Kasumi-1 (cell line): ENCODE measurements around the gene TRIM47.

Experiments
- DNase-seq, 2 experiments: peaks; one replicate each; lab custom pipeline; 2025; lab: John Stamatoyannopoulos, UW

The TRIM47 gene

GRCh38 chr17:75908201-75908600, 29.8 kb upstream of the TRIM47 start:
- DNase-seq = no peak

DNA sequence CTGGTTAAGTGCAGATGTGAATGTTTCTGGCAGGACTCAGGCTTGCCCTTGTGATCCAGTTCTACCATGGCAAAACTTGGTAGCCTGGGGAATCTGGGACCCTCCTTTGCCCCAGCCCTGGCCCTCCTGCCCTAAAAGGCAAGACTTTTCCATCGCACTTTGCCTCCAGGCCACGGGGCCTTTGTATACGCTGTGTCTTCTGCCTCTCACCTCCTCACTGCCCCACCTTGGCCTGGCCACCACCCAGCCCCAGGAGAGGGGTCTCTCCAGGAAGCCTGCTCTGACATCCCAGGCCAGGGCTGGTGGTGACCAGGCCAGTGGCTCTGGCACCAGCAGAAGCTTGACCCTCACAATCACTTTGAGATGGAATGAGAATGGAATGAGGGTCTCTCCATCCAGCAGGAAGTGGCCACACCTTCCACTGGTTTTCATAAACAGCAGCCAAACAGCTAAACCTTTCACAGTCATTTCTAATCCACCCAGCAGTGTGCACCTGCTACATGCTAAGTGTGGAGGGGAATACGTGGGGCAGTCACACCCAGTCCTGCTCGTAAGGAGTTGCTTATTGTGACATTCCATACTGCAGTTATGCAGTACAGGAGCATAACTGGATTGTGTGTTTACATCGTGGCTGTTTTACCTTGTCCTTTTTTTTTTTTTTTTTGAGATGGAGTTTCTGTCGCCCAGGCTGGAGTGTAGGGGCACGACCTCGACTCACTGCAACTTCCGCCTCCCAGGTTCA, 27.9 kb upstream of the TRIM47 start:
- DNase-seq = no peak

- peak; percentile 97 for DNase-seq
These were observed 26.6 kb upstream of the TRIM47 start, which contains the start of gene MRPL38 for GRCh38 chr17:75904749-75905521. Gene MRPL38, minus strand, starts transcription at chr17:75904884. Its CDS starts 9 bp downstream, at chr17:75904875.

- no peak for DNase-seq
These were observed 24.0 kb upstream of the TRIM47 start for GRCh38 chr17:75902406-75902805.

DNA sequence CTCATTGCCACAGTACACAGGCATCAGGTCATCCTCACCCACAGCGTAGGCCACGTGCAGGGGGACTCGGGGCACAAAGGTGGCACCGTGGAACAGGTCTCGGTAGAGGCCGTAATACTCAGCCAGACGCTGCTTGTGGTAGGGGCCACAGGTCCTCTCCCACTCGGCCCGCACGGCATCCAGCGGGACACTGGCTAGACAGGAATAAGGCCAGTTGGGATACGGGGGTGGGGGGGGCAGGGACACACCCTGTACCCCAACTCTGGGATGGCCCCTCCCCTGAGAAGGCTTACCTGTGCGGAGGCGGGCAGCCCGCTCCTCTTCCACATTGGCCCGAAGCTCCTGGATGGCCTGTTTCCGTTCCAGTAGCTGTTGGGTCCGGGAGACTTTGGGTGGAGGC, 23.3 kb upstream of the TRIM47 start:
- DNase-seq = no peak

- no peak for DNase-seq
These were observed 22.5 kb upstream of the TRIM47 start for GRCh38 chr17:75900691-75901533.

- no peak for DNase-seq
These were observed 21.5 kb upstream of the TRIM47 start for GRCh38 chr17:75899767-75900468.

GRCh38 chr17:75899353-75899752, 21.0 kb upstream of the TRIM47 start:
- no peak for DNase-seq

- no peak for DNase-seq
These were observed 20.4 kb upstream of the TRIM47 start for GRCh38 chr17:75898791-75899190.

DNA sequence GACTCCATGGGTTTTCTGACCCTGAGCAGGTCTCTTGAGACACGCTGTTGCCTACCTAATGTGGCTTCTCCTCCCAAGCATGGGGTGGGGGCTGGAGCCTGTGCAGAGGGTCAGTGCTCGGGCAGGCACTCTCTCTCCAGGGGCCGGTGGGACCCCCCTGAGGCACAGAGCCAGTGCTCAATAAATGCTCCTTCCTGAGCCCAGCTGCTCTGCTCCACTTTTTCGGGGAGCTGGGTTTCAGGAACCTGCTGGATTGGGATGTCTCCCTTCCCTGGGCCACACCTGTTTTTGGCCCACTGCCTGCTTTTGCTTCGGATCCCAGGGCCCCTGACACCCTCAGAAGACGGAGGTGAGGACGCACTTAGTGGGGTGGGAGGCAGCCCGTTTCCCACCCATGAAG, 19.7 kb upstream of the TRIM47 start:
- DNase-seq = no peak

DNA sequence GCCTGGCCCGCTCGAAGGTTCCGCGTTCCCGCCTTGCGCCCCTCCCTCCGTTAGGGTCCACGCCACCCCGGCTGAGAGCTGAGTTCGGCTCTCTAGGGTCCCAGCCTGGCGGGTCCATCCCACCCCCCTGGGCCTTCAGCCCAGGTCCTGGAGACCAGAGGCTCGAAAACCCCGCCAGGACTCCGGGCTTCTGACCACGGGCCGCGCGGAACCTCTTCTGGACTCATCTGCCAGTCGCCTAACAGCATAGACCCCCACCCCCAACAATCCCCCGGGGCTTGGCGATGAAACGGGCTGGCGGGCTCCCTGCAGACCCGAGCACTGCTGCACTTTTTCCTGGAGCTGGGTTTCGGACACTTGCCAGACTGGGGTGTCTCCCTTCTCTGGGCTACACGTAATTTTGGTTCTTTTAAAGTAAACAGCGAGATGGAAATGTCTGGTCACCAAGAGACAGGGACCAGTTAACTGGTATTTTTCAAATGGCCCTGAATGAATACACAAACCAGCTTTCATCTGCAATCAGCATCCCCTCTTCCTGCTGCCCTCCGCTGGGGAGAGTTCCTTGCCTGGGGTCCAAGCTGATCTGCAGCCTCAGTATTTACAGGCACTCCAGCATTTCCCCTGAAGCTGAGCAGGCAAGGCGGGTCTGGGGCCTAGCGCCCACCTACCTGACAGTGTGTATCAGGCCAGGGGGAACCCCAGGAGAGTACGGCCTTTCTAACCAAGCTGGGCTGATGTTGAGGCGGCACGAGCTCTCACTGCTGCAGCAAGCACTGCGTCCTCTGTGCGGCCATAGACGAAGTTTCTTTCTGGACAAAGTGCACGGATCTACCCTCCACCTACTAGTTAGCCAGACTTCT, 19.0 kb upstream of the TRIM47 start:
- DNase-seq = no peak

- peak; percentile 65 to 73 for DNase-seq
These were observed 18.2 kb upstream of the TRIM47 start, which contains the start of gene TRIM65 for GRCh38 chr17:75896415-75897159. Gene TRIM65, minus strand, starts transcription at chr17:75896951. Its CDS starts 14 bp downstream, at chr17:75896937.

DNA sequence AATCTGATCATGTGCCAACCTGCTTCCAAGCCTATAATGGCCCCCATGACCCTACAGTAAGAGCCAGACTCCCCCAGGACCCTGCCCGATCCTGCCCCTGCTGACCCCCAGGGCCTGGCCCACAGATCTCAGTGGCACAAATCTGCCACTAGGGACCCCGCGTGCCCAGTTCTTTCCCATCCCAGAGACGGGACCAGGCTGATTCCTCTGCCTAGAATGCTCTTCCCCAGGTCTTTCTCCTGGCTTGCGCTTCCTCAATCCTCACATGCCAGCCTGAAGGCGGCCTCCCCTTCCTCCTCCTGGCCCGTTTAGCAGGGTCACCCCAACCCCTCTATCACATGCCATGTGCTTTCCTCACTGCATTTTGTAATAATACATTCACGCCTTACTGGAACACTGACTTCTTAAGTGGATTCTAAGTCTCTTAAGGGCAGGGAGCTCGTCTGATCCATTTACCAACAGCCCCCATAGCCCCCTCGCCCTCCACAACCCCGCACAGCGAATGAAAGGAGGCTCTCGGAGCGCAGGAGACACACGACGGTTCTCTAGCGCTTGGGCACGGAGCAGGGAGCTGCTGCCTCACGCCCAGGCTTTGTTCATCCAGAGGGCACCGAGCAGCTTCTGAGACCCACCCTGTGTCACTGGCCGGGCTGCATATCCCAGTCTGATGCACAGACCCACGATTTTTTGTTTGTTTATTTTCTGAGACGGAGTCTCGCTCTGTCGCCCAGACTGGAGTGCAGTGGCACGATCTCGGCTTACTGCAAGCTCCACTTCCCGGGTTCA, 17.2 kb upstream of the TRIM47 start:
- peak; percentile 62 to 70 for DNase-seq

DNA sequence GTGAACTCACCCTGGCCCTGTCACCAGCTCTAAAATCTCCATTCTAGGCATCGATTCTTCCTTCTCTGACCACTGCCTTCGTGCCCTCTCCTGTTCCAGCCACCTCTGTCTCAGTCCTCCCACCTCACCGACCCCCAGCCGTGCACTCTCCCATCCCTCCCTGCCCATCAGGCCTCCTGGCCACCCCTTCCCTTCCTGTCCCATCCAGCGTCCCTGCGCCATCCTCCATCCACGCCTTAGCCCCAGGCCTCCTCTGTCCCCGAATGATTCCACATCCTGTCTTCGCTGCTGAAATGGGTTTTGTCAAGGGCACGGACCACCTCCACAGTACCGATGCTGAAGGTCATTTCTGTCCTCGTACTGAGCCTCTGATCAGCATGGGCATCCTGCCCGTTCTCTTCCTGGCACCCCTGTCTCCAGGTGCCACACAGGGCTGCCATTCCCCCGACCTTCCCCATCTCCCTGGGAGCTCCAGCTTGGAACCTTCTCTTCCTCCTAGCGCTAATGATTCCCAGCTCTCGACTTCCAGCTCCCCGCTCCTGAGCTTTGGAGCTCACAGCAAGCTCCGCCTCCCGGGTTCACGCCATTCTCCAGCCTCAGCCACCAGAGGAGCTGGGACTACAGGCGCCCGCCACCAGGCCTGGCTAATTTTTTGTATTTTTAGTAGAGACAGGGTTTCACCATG, 15.8 kb upstream of the TRIM47 start:
- no peak for DNase-seq

DNA sequence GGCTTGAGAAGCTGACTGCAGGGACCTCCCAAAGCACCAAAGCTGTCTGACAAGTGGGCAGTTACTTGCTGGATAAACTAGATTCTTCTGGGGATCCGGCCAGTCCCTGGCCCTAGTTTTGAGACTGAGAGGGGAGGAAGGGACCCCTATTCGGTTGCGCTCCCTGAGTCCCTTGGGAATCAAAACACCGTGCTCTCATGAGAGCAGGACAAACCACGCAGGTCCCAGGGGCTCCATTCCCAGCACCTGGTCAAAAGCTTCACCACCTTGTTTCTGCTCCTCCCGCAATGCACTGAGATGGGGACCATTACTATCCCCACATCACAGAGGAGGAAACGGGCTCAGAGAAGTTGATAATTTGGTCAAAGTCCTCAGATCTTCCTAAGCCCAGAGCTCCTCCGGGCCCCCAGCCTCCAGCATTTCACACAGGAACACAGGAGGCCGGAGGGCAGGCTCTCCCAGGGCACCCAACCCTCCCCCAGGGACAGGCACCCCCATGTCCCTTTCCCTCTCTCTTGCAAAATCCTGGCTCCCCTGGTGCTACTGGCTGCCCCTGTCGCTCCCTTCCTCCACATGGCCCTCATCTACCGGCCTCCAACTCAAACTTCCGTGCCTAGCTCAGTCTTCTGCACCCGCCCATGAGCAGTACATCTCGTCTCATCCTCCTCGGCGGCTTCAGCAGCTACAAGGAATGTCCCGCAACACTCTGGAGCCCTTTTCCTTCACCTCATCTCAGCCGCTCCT, 15.1 kb upstream of the TRIM47 start:
- no peak for DNase-seq

DNA sequence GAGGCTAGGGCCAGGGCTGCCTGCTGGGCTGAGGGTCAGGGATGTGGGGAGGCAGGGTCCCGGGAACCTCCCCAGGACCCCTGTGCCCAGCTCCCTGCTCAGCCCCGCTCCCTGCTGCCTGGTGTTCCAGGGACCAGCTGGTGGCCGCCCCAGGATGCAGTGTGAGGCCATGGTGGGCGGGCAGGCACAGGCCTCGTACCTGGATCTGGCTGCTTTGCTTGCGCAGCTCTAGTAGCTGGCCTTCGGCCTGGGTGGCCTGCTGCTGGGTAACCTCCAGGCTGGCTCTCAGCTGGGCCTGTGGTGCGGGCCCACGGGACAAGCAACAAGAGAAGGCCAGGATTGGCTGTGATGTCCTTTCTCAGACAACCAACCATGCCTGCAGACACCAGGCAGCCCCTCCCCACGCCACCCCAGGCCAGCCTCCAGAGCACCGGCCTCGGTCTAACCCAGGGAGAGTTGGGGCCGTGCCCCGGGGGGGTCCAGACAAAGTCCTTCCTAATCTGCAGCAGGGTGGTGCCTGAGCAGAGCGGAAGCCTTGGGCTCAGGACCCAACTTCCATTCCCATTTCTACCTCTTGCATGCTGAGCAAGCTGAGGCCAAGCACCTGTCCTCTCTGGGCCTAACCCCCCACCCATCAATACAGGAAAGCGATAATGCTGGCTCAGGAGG, 14.3 kb upstream of the TRIM47 start:
- no peak for DNase-seq
